Body of pancreas (tissue), 4 donors: ENCODE measurements around the gene SLC22A2. TPM values are rescaled to one million over a fixed set of nuclear protein-coding genes. Genes with fewer than 3 reads are reported as not detected.
"Not testable (repeated sequence)": the region's sequence is repeated elsewhere in the genome, so short reads cannot be mapped to it uniquely, and the experiment has no call there.

Source experiments
- ATAC-seq: fragments of 150-250 bp; one replicate; pipeline ENCODE4 v1.9.1; 2016
- DNase-seq, 4 donors: peaks; one replicate each; pipeline ENCODE4 v3.0.0-alpha.2; 2019
- H3K27ac ChIP-seq, 4 donors: fragments of 200-600 bp; sonication (generic); 1 replicate in 3 of 4; 2 replicates in 1 of 4; pipeline versions ENCODE4 v1.5.1 to v1.6.1; 2016 to 2019; ENCODE audit warnings: mild to moderate bottlenecking in 1 of 4, mixed read lengths in 1 of 4, moderate library complexity in 1 of 4
- H3K27me3 ChIP-seq, 2 donors: fragments of 200-600 bp; sonication (generic); one replicate each; pipeline ENCODE4 v1.6.0; 2016; ENCODE audit warnings: mild to moderate bottlenecking in 1 of 2
- H3K36me3 ChIP-seq, 2 donors: fragments of 200-600 bp; sonication (generic); replicated peaks in 1 of 2; 2 replicates each; pipeline ENCODE4 v1.5.1; 2016; ENCODE audit warnings: low read depth in 2 of 2; ENCODE audit not compliant: insufficient read depth in 1 of 2
- H3K4me1 ChIP-seq: fragments of 200-600 bp; sonication (generic); one replicate; pipeline ENCODE4 v1.6.0; 2016
- H3K4me3 ChIP-seq, 2 donors: fragments of 200-600 bp; sonication (generic); 1 replicate in 1 of 2; 2 replicates in 1 of 2; pipeline ENCODE4 v1.5.1; 2016 to 2019
- H3K9me3 ChIP-seq, 3 donors: fragments of 200-600 bp; sonication (generic); 1 replicate in 2 of 3; 2 replicates in 1 of 3; pipeline ENCODE4 v1.5.1; 2016
- POLR2A ChIP-seq, 3 donors: fragments of 450-650 bp; IDR thresholded peaks; one replicate each; pipeline ENCODE4 v1.6.1; 2016; ENCODE audit warnings: antibody characterized with exemption in 3 of 3, mild to moderate bottlenecking in 2 of 3
- WGBS, 2 donors: methylation state at CpG; one replicate each; pipeline ENCODE4 v1.1.5; 2017; 5-methylcytosine and 5-hydroxymethylcytosine counted together
- intact Hi-C: fragments of 100-400 bp; cut with DNase I; formaldehyde crosslinking; loops from one replicate; pipeline ENCODE4 v1.15.1; 2023
- total RNA-seq, 2 donors: library from RNA; depleted of rRNA; stranded (reverse); fragments of >200 nt; gene quantifications; one replicate each; pipeline ENCODE4 v1.1.0, GENCODE V29; 2016
- TF ChIP-seq, protein P1 (sequence below), 7 experiments: fragments of 450-650 bp in 4 of 7; fragments of 200-600 bp in 3 of 7; sonication (generic) in 3 of 7; IDR thresholded peaks; one replicate each; pipeline ENCODE4 v1.5.1; 2016 to 2019; ENCODE audit warnings: antibody characterized with exemption in 7 of 7

Gene SLC22A2
- total RNA-seq, 2 donors from 2014 or later: not detected

DNA sequence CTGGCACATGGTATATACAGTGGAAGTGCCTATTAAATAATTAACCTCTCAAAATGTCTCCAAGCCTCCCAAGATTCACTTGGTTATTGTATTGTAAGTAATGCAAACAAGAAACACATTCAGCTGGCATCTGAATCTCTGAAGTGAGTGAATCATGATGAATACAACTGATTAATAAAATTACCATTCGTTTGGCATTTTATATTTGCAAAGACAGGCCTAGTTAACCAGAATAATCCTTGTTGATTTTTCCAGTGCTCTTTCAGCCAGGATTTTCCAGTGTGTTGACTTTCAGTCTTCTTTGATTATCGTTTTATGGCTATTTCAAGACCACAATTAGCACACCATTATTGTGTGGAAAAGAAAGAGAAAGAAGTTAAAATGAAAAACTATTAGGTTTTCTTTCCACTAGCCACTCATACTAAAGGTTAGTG, 20.3 kb downstream of the SLC22A2 start:
- Histone ChIP-seq H3K4me1 (peaks cover 15% of the 10 kb centered on the region), H3K4me3 (no peak overlapping the region), H3K9me3 (no peaks in the 10 kb centered on the region), H3K27ac (peak overlapping the region in 2 of 4 donors; percentile 32 to 66), H3K27me3 (no peaks in the 10 kb centered on the region), H3K36me3 (no peaks in the 10 kb centered on the region)
- WGBS, 2 donors: 11 to 14% methylated on average over 2 of the region's 2 CpGs
- intact Hi-C loops: no loop called here
- DNase-seq: no peak
- TF ChIP-seq, protein P1, sequence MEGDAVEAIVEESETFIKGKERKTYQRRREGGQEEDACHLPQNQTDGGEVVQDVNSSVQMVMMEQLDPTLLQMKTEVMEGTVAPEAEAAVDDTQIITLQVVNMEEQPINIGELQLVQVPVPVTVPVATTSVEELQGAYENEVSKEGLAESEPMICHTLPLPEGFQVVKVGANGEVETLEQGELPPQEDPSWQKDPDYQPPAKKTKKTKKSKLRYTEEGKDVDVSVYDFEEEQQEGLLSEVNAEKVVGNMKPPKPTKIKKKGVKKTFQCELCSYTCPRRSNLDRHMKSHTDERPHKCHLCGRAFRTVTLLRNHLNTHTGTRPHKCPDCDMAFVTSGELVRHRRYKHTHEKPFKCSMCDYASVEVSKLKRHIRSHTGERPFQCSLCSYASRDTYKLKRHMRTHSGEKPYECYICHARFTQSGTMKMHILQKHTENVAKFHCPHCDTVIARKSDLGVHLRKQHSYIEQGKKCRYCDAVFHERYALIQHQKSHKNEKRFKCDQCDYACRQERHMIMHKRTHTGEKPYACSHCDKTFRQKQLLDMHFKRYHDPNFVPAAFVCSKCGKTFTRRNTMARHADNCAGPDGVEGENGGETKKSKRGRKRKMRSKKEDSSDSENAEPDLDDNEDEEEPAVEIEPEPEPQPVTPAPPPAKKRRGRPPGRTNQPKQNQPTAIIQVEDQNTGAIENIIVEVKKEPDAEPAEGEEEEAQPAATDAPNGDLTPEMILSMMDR (IDR thresholded peaks at IDR 0.05): no peak
- TF ChIP-seq POLR2A (IDR thresholded peaks at IDR 0.05): no peak
- no peak for ATAC-seq

DNA sequence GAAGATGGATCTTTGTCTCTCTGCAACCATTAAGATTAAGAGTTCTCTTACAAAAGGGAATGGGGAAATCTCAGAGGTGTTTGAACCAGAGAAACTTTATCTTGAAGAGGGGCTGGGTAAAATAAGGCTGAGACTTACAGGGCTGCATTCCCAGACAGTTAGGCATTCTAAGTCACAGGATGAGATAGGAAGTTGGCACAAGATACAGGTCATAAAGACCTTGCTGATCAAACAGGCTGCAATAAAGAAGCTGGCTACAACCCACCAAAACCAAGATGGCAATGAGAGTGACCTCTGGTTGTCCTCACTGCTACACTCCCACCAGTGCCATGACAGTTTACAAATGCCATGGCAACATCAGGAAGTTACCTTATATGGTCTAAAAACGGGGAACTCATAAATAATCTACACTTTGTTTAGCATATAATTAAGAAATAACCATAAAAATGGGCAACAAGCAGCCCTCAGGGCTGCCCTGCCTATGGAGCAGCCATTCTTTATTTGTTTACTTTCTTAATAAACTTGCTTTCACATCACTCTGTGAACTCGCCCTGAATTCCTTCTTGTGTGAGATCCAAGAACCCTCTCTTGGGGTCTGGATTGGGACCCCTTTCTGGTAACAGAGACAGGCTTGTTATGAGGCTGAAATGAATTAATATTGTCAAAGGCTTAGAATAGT, 20.9 kb downstream of the SLC22A2 start:
- H3K36me3 ChIP-seq, H3K4me3 ChIP-seq, H3K9me3 ChIP-seq, DNase-seq, H3K27me3 ChIP-seq, intact Hi-C loops, ATAC-seq, H3K27ac ChIP-seq: not testable (repeated sequence)
- WGBS, 2 donors: 66 to 72% methylated on average over 2 of the region's 2 CpGs
- H3K4me1 ChIP-seq: peaks cover 15% of the 10 kb centered on the region

DNA sequence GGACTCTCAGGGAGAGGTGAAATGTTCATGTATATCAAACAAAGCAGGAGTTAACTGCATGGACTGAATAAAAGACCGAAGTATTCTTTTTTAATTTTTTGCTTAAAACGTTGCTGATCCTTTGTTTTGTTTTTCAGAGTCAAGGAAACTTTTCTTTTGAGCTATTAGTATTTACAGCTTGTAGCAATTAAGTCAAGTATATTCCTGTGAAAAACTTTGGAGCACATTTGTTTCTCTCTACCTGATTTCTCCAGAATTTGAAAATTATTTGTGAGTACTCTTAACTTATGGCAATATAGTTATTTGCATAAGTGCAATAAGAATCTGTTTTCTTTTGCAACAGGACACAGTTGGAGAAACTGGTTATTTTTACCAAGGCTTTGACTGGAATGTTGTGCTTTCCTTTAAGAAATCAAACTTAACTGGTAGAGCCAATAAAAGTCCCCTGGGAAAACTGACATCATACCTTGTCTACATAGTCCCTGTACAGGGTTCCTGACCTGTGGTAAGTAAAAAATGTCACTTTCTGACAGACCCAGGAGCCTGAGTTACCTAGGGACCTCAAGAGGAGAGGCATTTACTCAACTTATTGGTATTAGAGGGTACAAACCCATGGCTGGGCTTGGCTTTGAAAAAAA, 22.3 kb downstream of the SLC22A2 start:
- ATAC-seq, H3K27ac ChIP-seq, intact Hi-C loops, H3K36me3 ChIP-seq, H3K27me3 ChIP-seq, H3K4me3 ChIP-seq, H3K9me3 ChIP-seq, DNase-seq: not testable (repeated sequence)
- H3K4me1 ChIP-seq: peaks cover 15% of the 10 kb centered on the region
- 59 to 60% methylated on average over 2 of the region's 2 CpGs for WGBS, 2 donors

DNA sequence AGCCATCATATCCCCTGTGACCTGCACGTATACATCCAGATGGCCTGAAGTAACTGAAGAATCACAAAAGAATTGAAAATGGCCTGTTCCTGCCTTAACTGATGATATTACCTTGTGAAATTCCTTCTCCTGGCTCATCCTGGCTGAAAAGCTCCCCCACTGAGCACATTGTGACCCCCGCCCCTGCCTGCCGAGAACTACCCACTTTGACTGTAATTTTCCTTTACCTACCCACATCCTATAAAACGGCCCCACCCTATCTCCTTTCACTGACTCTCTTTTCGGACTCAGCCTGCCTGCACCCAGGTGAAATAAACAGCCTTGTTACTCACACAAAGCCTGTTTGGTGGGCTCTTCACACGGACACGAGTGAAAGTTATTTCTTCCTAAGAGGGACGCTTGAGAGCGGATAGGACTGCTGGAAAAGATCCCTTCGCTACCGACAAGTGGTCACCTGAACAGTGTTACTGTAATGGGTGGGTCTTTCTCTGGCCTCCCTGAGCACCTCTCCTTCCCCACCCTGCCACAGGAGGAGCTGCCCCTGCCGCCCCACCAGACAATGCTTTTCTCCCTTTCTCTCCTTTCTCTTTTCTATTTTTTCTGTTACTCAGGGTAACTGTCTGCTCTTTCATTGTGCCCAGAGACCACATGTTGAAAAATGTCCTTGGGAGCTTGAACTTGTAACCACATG, 24.5 kb downstream of the SLC22A2 start:
- DNase-seq, intact Hi-C loops, H3K36me3 ChIP-seq, ATAC-seq, H3K27me3 ChIP-seq, H3K4me3 ChIP-seq, H3K27ac ChIP-seq, H3K9me3 ChIP-seq: not testable (repeated sequence)
- H3K4me1 ChIP-seq: peaks cover 13% of the 10 kb centered on the region
- 79 to 85% methylated on average over 12 of the region's 12 CpGs for WGBS, 2 donors

DNA sequence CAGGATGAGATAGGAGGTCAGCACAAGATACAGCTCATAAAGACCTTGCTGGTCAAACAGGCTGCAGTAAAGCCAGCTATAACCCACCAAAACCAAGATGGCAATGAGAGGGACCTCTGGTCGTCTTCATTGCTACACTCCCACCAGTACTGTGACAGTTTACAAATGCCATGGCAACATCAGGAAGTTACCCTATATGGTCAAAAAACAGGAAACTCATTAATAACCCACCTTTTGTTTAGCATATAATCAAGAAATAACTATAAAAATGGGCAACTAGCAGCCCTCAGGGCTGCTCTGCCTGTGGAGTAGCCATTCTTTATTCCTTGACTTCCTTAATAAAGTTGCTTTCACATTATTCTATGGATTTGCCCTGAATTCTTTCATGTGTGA, 30.9 kb downstream of the SLC22A2 start:
- TF ChIP-seq, protein P1 (IDR thresholded peaks at IDR 0.05): no peak
- TF ChIP-seq POLR2A (IDR thresholded peaks at IDR 0.05): no peak

DNA sequence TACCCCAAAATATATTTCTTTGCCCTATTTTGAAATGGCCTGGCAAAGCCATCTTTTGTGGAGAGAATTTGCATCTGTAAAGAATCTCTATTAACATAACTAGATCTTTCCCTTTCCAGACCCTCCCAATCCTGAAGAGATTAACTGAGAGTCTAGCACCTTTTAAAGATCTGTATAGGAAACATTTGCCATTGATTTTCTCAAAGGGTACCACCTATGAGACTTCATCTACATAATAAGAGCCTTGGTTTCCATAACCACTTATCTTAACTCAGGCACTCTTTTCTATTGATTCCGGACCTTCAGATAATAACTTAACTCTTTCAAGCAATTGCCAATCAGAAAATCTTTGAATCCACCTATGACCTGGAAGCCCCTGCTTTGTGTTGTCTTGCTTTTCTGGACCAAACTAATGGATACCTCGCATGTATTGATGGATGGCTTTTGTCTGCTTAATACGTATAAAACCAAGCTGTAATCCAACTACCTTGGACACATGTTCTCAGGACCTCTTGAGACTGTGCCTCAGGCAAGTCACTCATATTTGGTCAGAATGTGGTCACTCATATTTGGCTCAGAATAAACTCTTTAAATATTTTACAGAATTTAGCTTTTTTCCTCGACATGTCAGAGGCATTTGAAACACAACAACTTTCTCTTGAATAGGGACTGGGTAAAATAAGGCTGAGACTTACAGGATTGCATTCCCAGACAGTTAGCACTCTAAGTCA, 31.4 kb downstream of the SLC22A2 start:
- WGBS, 2 donors: 62 to 65% methylated on average over 4 of the region's 4 CpGs

More for the DNA sequence above, 30.9 kb downstream of the SLC22A2 start:
- intact Hi-C loops: loop anchor here (10.0 kb wide), 1 partner anchor 227 kb away; no protein-coding TSS in a partner anchor
- Histone ChIP-seq H3K36me3 (no peaks in the 10 kb centered on the region), H3K4me1 (no peaks in the 10 kb centered on the region), H3K4me3 (no peak overlapping the region), H3K9me3 (no peaks in the 10 kb centered on the region), H3K27me3 (no peaks in the 10 kb centered on the region), H3K27ac (no peak overlapping the region)
- ATAC-seq: no peak
- no peak for DNase-seq
- WGBS, 2 donors: 44 to 69% methylated on average over 1 of the region's 1 CpG

More for the DNA sequence above, 31.4 kb downstream of the SLC22A2 start:
- Histone ChIP-seq H3K4me3 (no peak overlapping the region), H3K9me3 (no peaks in the 10 kb centered on the region), H3K4me1 (no peaks in the 10 kb centered on the region), H3K36me3 (no peaks in the 10 kb centered on the region), H3K27ac (no peak overlapping the region), H3K27me3 (no peaks in the 10 kb centered on the region)
- intact Hi-C loops: loop anchor here (10.0 kb wide), 1 partner anchor 228 kb away; no protein-coding TSS in a partner anchor
- DNase-seq (no peak), ATAC-seq (no peak)
- TF ChIP-seq, protein P1 (IDR thresholded peaks at IDR 0.05): no peak
- no peak for TF ChIP-seq POLR2A (IDR thresholded peaks at IDR 0.05)
